Activated CD4-positive, alpha-beta T cell treated with anti-CD3 and anti-CD28 coated beads for 4 hours (primary cell): ENCODE measurements around the gene MEGF6.

Experiments
- DNase-seq, 2 donors: peaks; one replicate each; pipeline ENCODE4 v3.0.0-alpha.2; 2020

MEGF6 gene

GRCh38 chr1:3533067-3534048, 78.0 kb downstream of the MEGF6 start:
- DNase-seq, result no peak

GRCh38 chr1:3531928-3532327, 79.4 kb downstream of the MEGF6 start:
- no peak for DNase-seq

- DNase-seq, result peak; percentile 71
These were observed 80.1 kb downstream of the MEGF6 start for GRCh38 chr1:3530926-3531818.

- DNase-seq, result peak in 1 of 2 donors; percentile 8
These were observed 81.0 kb downstream of the MEGF6 start for GRCh38 chr1:3530086-3530925.

GRCh38 chr1:3529099-3529729, 82.1 kb downstream of the MEGF6 start:
- no peak for DNase-seq

GRCh38 chr1:3527774-3528173, 83.5 kb downstream of the MEGF6 start:
- no peak for DNase-seq

- DNase-seq, result no peak
These were observed 85.5 kb downstream of the MEGF6 start for GRCh38 chr1:3525551-3526482.

GRCh38 chr1:3524556-3525203, 86.6 kb downstream of the MEGF6 start:
- no peak for DNase-seq

GRCh38 chr1:3523980-3524379, 87.3 kb downstream of the MEGF6 start:
- no peak for DNase-seq

GRCh38 chr1:3522564-3523265, 88.6 kb downstream of the MEGF6 start:
- DNase-seq, result no peak

- DNase-seq, result no peak
These were observed 89.2 kb downstream of the MEGF6 start for GRCh38 chr1:3522112-3522511.

GRCh38 chr1:3521426-3521825, 89.9 kb downstream of the MEGF6 start:
- no peak for DNase-seq

GRCh38 chr1:3520419-3521378, 90.6 kb downstream of the MEGF6 start:
- DNase-seq, result no peak

- no peak for DNase-seq
These were observed 91.9 kb downstream of the MEGF6 start for GRCh38 chr1:3519301-3519885.

- DNase-seq, result no peak
These were observed 92.6 kb downstream of the MEGF6 start for GRCh38 chr1:3518756-3519155.

- peak in 1 of 2 donors; percentile 18 for DNase-seq
These were observed 93.1 kb downstream of the MEGF6 start for GRCh38 chr1:3518256-3518655.

- DNase-seq, result no peak
These were observed 94.2 kb downstream of the MEGF6 start for GRCh38 chr1:3516911-3517675.
